Heart left ventricle (tissue), 16 donors: ENCODE measurements around the gene ASB2. TPM values are rescaled to one million over a fixed set of nuclear protein-coding genes. Genes with fewer than 3 reads are reported as not detected.

Experiments
- ATAC-seq, 4 donors: fragments of 200-7000 bp; cut with Tn5 transposase; one replicate each; pipeline ENCODE4 v1.9.1; 2020 to 2022; ENCODE audit warnings: moderate library complexity in 4 of 4, mild to moderate bottlenecking in 3 of 4, moderate number of reproducible peaks in 1 of 4
- DNase-seq, 5 donors: peaks; one replicate each; pipeline ENCODE4 v3.0.0-alpha.2; 2020
- H3K27ac ChIP-seq, 12 donors: fragments of 200-600 bp; sonication (generic) in 4 of 12; one replicate each; pipeline versions ENCODE4 v1.5.0 to v1.8.0; 2016 to 2022; ENCODE audit warnings: mild to moderate bottlenecking in 2 of 12
- H3K27me3 ChIP-seq, 9 donors: fragments of 200-600 bp; sonication (generic) in 2 of 9; one replicate each; pipeline versions ENCODE4 v1.5.1 to v1.8.0; 2016 to 2022; ENCODE audit warnings: mild to moderate bottlenecking in 3 of 9
- H3K36me3 ChIP-seq, 9 donors: fragments of 200-600 bp; sonication (generic) in 2 of 9; one replicate each; pipeline versions ENCODE4 v1.5.0 to v1.8.0; 2018 to 2022; ENCODE audit warnings: mild to moderate bottlenecking in 2 of 9
- H3K4me1 ChIP-seq, 12 donors: fragments of 200-600 bp; sonication (generic) in 4 of 12; one replicate each; pipeline versions ENCODE4 v1.5.0 to v1.8.0; 2016 to 2022; ENCODE audit warnings: mild to moderate bottlenecking in 3 of 12
- H3K4me3 ChIP-seq, 12 donors: fragments of 200-600 bp; sonication (generic) in 4 of 12; one replicate each; pipeline versions ENCODE4 v1.5.0 to v1.8.0; 2017 to 2022; ENCODE audit warnings: mild to moderate bottlenecking in 9 of 12, moderate library complexity in 4 of 12
- H3K9me3 ChIP-seq, 12 donors: fragments of 200-600 bp; sonication (generic) in 4 of 12; one replicate each; pipeline versions ENCODE4 v1.5.0 to v1.8.0; 2016 to 2022; ENCODE audit warnings: mild to moderate bottlenecking in 1 of 12
- POLR2A ChIP-seq, 2 donors: fragments of 450-650 bp; IDR thresholded peaks; one replicate each; pipeline ENCODE4 v1.6.1; 2017; ENCODE audit warnings: antibody characterized with exemption in 2 of 2, mild to moderate bottlenecking in 2 of 2, moderate library complexity in 2 of 2
- WGBS, 4 donors: extraction: QIAGEN DNeasy Blood & Tissue Kit in 2 of 4; methylation state at CpG; one replicate each; pipeline versions ENCODE4 v1.1.5 to v1.1.7; 2013 to 2018; 5-methylcytosine and 5-hydroxymethylcytosine counted together
- intact Hi-C, 10 donors: fragments of 100-400 bp; cut with DNase I; formaldehyde crosslinking; loops; one replicate each; pipeline versions ENCODE4 v1.11.1 to v1.14.2; 2022
- polyA plus RNA-seq, 2 donors: library from polyadenylated mRNA; stranded (reverse); fragments of 200-250 nt; gene quantifications; one replicate each; pipeline ENCODE4 v1.2.3, GENCODE V29; 2013
- total RNA-seq, 9 donors: library from RNA; depleted of rRNA in 2 of 9; stranded (reverse); fragments of >200 nt in 2 of 9; fragmentation: NEBNext Ultra II Directional in 3 of 9; extraction: Animal tissue kit (Norgen Biotek cat#: 25700) in 3 of 9; gene quantifications; one replicate each; pipeline versions ENCODE4 v1.1.0 to v1.2.4, GENCODE V29; 2016 to 2023
- TF ChIP-seq, protein P1 (sequence below), 12 donors: fragments of 200-600 bp; sonication (generic) in 4 of 12; IDR thresholded peaks; one replicate each; pipeline versions ENCODE4 v1.5.0 to v1.8.0; 2018 to 2022; ENCODE audit warnings: antibody characterized with exemption in 12 of 12, mild to moderate bottlenecking in 5 of 12
- donor health status: ischemic (EF 13 %, LVEDD 7.1; RV severe dilation, severe dysfunction).
- donor health status: healthy with polysubstance abuse.
- donor health status: DM: no; HTN: yes; CAD: no.
- donor health status: DM: no; HTN: no; CAD: no.
- donor health status: ischemic (EF 25% LVEDD 6.9; RV normal size, moderate dysfunction).
- donor health status: ischemic (EF 25% LVEDD 5.7; RV mildly dilated, moderate dysfunction).
- donor health status: healthy.
- donor health status: DM: yes; HTN: yes; CAD: no.
- donor health status: ischemic (EF 35%, LVEDD 5.7; RV mildly dilated, moderate dysfunction).
- donor health status: nonischemic (EF 11% LVEDD 7.7; RV severe dilation, severe dysfunction).
- donor health status: DM: yes; HTN: yes; CAD: no.
- donor health status: PGD.
- donor health status: ischemic (EF 29% LVEDD 5.4; RV normal size, mild dysfunction).
- donor health status: nonischemic (EF 23%, LVEDD 6.1; RV moderate dilation, normal function).

Gene ASB2
- total and polyA plus RNA-seq, 11 donors, result 22.4 to 411 (median 166) TPM

DNA sequence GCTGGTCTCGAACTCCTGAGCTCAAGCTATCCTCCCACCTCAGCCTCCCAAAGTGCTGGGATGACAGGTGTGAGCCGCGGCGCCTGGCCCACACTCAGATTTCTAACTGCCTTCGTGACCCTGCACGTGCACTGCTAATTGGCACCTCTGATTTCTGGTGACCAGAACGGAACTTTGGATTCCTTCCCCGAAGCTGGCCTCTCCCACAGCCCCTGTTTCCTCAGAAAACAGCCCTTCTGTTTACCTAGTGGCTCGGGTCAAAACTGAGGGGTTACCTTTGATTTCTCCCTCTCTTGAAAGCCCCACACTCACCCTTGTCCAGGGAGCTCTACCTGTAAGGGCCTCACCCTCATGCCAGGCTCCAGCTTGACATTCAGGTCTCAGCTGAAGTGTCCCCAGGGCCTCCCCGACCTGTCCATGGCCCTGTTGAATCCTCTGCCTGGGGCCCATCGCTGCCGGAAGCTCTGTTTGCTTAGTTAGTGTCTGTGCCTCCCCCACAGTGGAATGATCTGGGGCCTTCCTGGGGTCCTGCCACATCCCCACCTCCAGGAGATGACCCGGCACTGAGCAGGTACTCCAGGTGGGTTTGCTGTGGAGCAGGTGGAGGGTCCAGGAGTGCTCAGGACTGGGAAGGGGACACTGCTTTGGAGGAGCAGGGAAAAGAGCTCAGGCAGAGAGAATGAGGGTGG, 73.6 kb downstream of the ASB2 start:
- H3K36me3 ChIP-seq, result no peaks in the 10 kb centered on the region
- DNase-seq (no peak), ATAC-seq (no peak)
- H3K27me3 ChIP-seq, result peaks cover 0 to 12% (median 7%) of the 10 kb centered on the region in 9 donors
- intact Hi-C loops, result no loop called here
- H3K4me1 ChIP-seq, result no peaks in the 10 kb centered on the region
- TF ChIP-seq, protein P1, sequence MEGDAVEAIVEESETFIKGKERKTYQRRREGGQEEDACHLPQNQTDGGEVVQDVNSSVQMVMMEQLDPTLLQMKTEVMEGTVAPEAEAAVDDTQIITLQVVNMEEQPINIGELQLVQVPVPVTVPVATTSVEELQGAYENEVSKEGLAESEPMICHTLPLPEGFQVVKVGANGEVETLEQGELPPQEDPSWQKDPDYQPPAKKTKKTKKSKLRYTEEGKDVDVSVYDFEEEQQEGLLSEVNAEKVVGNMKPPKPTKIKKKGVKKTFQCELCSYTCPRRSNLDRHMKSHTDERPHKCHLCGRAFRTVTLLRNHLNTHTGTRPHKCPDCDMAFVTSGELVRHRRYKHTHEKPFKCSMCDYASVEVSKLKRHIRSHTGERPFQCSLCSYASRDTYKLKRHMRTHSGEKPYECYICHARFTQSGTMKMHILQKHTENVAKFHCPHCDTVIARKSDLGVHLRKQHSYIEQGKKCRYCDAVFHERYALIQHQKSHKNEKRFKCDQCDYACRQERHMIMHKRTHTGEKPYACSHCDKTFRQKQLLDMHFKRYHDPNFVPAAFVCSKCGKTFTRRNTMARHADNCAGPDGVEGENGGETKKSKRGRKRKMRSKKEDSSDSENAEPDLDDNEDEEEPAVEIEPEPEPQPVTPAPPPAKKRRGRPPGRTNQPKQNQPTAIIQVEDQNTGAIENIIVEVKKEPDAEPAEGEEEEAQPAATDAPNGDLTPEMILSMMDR (IDR thresholded peaks at IDR 0.05), result no peak
- TF ChIP-seq POLR2A (IDR thresholded peaks at IDR 0.05), result no peak
- H3K27ac ChIP-seq, result no peak overlapping the region
- no peaks in the 10 kb centered on the region for H3K9me3 ChIP-seq
- 76 to 82% (median 79%) methylated on average over 13 of the region's 13 CpGs for WGBS, 4 donors
- no peak overlapping the region for H3K4me3 ChIP-seq

DNA sequence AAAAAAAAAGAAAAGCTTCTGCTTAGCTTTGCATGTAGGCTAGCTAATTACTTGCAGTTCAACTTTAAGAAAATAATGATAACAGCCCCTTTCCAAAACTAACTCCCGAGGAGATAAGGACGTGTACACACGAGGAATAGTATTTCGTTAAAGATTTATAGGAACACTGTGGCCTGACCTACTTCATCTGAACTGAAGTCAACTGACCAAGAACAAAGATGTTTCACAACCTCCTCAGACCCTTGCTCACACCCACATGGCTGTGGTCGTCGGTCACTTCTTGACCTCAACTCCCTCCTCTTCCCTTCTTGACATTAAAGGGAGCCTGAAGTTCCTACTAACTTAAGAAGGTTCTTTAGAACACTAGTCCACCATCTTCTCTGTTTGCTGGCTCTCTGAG, 74.6 kb downstream of the ASB2 start:
- intact Hi-C loops, result no loop called here
- TF ChIP-seq POLR2A (IDR thresholded peaks at IDR 0.05), result no peak
- TF ChIP-seq, protein P1 (IDR thresholded peaks at IDR 0.05), result no peak
- 37 to 57% (median 51%) methylated on average over 6 of the region's 6 CpGs for WGBS, 4 donors
- peaks cover 0 to 11% (median 7%) of the 10 kb centered on the region in 9 donors for H3K27me3 ChIP-seq
- no peaks in the 10 kb centered on the region for H3K36me3 ChIP-seq
- no peak overlapping the region for H3K4me3 ChIP-seq
- ATAC-seq (no peak), DNase-seq (no peak)
- H3K4me1 ChIP-seq, result no peaks in the 10 kb centered on the region
- no peaks in the 10 kb centered on the region for H3K9me3 ChIP-seq
- no peak overlapping the region for H3K27ac ChIP-seq

DNA sequence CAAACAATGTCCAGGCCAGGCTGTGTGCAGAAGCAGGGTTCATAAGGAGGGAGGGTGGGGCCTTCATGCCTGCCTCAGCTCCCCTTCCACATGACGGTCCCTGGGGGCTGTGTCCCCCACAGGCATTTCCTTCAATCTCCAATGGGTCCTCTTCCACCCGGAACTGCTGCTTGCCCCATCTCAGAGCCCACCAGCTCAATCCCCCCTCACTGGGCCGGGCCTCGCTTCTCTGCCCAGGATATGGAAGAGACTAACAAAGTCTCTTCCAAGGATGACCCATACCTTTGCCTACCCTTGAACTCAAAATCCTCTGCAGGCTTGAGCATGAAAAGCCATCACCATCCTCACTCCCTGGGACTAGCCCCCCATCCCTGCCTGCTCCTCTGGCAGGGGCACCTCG, 77.6 kb downstream of the ASB2 start:
- peaks cover 0 to 10% (median 4%) of the 10 kb centered on the region in 9 donors for H3K27me3 ChIP-seq
- no peak overlapping the region for H3K4me3 ChIP-seq
- TF ChIP-seq, protein P1 (IDR thresholded peaks at IDR 0.05), result no peak
- no peak for TF ChIP-seq POLR2A (IDR thresholded peaks at IDR 0.05)
- H3K27ac ChIP-seq, result no peak overlapping the region
- WGBS, 4 donors, result 71 to 88% (median 84%) methylated on average over 5 of the region's 5 CpGs
- intact Hi-C loops, result loop anchor here in 2 of 10 donors (10.0 kb wide), 1 partner anchor 104 kb away; no protein-coding TSS in a partner anchor
- ATAC-seq (no peak), DNase-seq (no peak)
- H3K36me3 ChIP-seq, result no peaks in the 10 kb centered on the region
- no peaks in the 10 kb centered on the region for H3K4me1 ChIP-seq
- no peaks in the 10 kb centered on the region for H3K9me3 ChIP-seq

DNA sequence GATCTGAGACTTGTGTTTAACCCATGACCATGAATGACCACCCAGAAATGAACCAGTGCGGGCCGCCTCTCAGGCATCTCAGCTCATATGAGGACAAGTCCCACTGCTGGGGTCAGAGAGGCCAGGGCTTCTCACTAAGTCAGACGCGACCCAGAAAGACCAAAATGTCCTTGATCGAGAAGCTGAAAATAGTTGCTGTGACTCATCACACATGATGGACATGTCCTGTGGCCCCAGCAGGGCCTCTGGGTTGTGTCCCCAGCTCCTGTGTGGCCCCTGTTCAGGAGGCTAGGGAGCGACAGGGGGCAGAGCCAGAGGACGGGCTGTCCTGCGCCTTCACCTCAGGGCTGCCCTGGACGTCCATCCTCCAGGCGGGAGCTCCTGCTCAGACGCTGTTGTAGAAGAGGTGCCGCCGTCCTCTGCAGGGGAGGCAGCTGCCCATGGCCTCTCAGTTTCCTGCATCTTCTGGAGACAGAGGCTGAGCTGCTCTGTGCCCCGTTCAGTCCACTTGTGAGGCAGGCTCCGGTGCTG, 78.2 kb downstream of the ASB2 start:
- DNase-seq, result no peak
- ATAC-seq, result peak in 2 of 4 donors; percentile 41 to 43
- H3K36me3 ChIP-seq, result no peaks in the 10 kb centered on the region
- no peak overlapping the region for H3K27ac ChIP-seq
- H3K9me3 ChIP-seq, result no peaks in the 10 kb centered on the region
- 76 to 81% (median 79%) methylated on average over 4 to 15 of the region's 15 CpGs for WGBS, 4 donors
- no peak overlapping the region for H3K4me3 ChIP-seq
- peaks cover 0 to 7% (median 0%) of the 10 kb centered on the region in 9 donors for H3K27me3 ChIP-seq
- peaks cover 0 to 5% (median under 1%) of the 10 kb centered on the region in 12 donors for H3K4me1 ChIP-seq
- TF ChIP-seq, protein P1 (IDR thresholded peaks at IDR 0.05), result no peak
- no peak for TF ChIP-seq POLR2A (IDR thresholded peaks at IDR 0.05)
- intact Hi-C loops, result loop anchor here in 2 of 10 donors (10.0 kb wide), 1 partner anchor 103 kb away; no protein-coding TSS in a partner anchor
